SU-DHL-6 (cell line): ENCODE results near the gene GHR.

Experiments
- H2AFZ ChIP-seq: fragments of 200-600 bp; sonication (generic); 2 replicates; pipeline ENCODE4 v1.6.1; 2014; ENCODE audit warnings: low read depth, mild to moderate bottlenecking, moderate library complexity, mixed read lengths, antibody characterized with exemption, low read length; ENCODE audit not compliant: severe bottlenecking
- H3F3A ChIP-seq: fragments of 200-600 bp; shearing (Covaris generic); 2 replicates; pipeline ENCODE4 v1.6.0; 2016; ENCODE audit warnings: antibody characterized with exemption, mild to moderate bottlenecking; ENCODE audit not compliant: insufficient read depth
- H3K27ac ChIP-seq: fragments of 200-600 bp; sonication (generic); 2 replicates; pipeline ENCODE4 v1.5.1; 2016; ENCODE audit warnings: low read depth, mild to moderate bottlenecking, low read length, moderate library complexity, mixed read lengths
- H3K27me3 ChIP-seq: fragments of 200-600 bp; sonication (generic), shearing (Covaris generic); 2 replicates; pipeline ENCODE4 v1.6.0; 2014; ENCODE audit warnings: mild to moderate bottlenecking, low read length
- H3K36me3 ChIP-seq: fragments of 200-600 bp; sonication (generic); 2 replicates; pipeline ENCODE4 v1.6.1; 2014; ENCODE audit warnings: mild to moderate bottlenecking, low read length, mixed read lengths
- H3K4me2 ChIP-seq: fragments of 300-600, 200-600 bp; shearing (Covaris generic), sonication (generic); 2 replicates; pipeline ENCODE4 v1.6.0; 2014; ENCODE audit warnings: low read length, low read depth, mild to moderate bottlenecking; ENCODE audit not compliant: poor library complexity, severe bottlenecking
- H3K4me3 ChIP-seq: fragments of 200-600 bp; sonication (generic); 2 replicates; pipeline ENCODE4 v1.5.1; 2014; ENCODE audit warnings: antibody characterized with exemption, low read length, mild to moderate bottlenecking, mixed read lengths; ENCODE audit not compliant: insufficient read depth, poor library complexity, severe bottlenecking
- H3K79me2 ChIP-seq: fragments of 200-600 bp; sonication (generic); 2 replicates; pipeline ENCODE4 v1.6.1; 2014; ENCODE audit warnings: mild to moderate bottlenecking, low read length, moderate library complexity; ENCODE audit not compliant: insufficient read depth
- H3K9ac ChIP-seq: fragments of 200-600 bp; sonication (generic); 2 replicates; pipeline ENCODE4 v1.7.0; 2014; ENCODE audit warnings: mild to moderate bottlenecking, low read length
- H3K9me2 ChIP-seq: fragments of 200-600 bp; sonication (generic); replicated peaks from 2 replicates; pipeline ENCODE4 v1.6.1; 2014; ENCODE audit warnings: low read length; ENCODE audit not compliant: insufficient read depth
- H3K9me3 ChIP-seq: fragments of 200-600 bp; sonication (generic); 2 replicates; pipeline ENCODE4 v1.6.1; 2014; ENCODE audit warnings: low read length, mixed read lengths; ENCODE audit not compliant: insufficient read depth
- H4K20me1 ChIP-seq: fragments of 200-600 bp; sonication (generic); 2 replicates; pipeline ENCODE4 v1.6.1; 2014; ENCODE audit warnings: low read depth, mild to moderate bottlenecking, antibody characterized with exemption, low read length, moderate library complexity, mixed read lengths
- EZH2phosphoT487 ChIP-seq: fragments of 200-600 bp; sonication (generic), shearing (Covaris generic); conservative IDR thresholded peaks from 2 replicates; pipeline ENCODE4 v1.6.1; 2018; ENCODE audit warnings: mild to moderate bottlenecking, antibody characterized with exemption, low read length, moderate library complexity, mixed read lengths
- TF ChIP-seq, protein P1 (sequence below): fragments of 200-600 bp; sonication (generic); IDR thresholded peaks from one replicate; pipeline ENCODE4 v1.5.1; 2017; ENCODE audit warnings: antibody characterized with exemption, mild to moderate bottlenecking, low read length, moderate library complexity; ENCODE audit not compliant: insufficient read depth, poor library complexity, severe bottlenecking

The GHR gene

DNA sequence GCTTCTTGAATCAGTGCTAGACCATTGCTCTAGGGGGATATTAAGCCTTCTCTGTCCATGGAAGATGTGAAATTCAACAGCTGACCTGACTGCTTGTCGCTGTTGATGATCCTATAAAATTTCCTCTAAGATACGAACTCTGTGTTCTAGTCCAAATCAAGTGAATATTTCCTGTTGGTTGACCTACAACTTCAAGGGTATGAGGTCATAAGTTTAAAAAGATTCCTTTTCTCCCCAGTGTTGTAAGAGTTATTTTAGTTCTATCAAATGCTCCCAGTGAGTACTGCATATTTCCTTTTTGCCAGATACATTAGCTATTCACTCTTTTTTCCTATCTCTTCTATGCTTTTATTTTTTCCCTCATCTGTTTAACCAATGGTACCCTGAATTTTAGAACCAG is 230.5 kb downstream of the GHR start:
- Histone ChIP-seq H3K27me3 (no peaks in the 10 kb centered on the region), H3K4me3 (no peak overlapping the region), H3K27ac (no peak overlapping the region), H3K9me3 (no peaks in the 10 kb centered on the region), H3K4me2 (no peak overlapping the region), H3K79me2 (no peaks in the 10 kb centered on the region), H4K20me1 (no peaks in the 10 kb centered on the region), H3F3A (no peaks in the 10 kb centered on the region), H3K9ac (no peak overlapping the region), H2AFZ (no peak overlapping the region), H3K36me3 (no peaks in the 10 kb centered on the region), H3K9me2 (no peaks in the 10 kb centered on the region)
- TF ChIP-seq EZH2phosphoT487: no peak
- TF ChIP-seq, protein P1, sequence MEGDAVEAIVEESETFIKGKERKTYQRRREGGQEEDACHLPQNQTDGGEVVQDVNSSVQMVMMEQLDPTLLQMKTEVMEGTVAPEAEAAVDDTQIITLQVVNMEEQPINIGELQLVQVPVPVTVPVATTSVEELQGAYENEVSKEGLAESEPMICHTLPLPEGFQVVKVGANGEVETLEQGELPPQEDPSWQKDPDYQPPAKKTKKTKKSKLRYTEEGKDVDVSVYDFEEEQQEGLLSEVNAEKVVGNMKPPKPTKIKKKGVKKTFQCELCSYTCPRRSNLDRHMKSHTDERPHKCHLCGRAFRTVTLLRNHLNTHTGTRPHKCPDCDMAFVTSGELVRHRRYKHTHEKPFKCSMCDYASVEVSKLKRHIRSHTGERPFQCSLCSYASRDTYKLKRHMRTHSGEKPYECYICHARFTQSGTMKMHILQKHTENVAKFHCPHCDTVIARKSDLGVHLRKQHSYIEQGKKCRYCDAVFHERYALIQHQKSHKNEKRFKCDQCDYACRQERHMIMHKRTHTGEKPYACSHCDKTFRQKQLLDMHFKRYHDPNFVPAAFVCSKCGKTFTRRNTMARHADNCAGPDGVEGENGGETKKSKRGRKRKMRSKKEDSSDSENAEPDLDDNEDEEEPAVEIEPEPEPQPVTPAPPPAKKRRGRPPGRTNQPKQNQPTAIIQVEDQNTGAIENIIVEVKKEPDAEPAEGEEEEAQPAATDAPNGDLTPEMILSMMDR: no peak

DNA sequence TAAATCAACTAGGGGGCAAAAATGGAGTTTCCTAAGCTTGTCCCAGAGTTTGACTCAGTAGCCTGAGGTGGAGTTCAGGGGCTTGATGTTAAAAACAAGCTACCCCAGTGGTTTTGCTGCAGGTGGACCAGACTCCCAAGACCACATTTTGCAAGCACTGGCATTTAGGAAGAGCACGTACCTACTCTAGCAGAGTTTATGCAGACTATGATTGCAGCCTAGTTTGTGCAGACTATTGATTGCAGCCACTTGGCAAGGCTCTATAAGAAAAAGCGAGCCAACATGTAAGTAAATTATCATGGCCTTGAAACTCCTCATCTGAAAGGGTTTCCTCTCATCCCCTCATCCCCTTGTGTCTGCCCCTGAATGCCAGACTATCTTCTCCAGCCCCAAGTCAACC is 231.4 kb downstream of the GHR start:
- Histone ChIP-seq H3K27me3 (no peaks in the 10 kb centered on the region), H3K9me2 (no peaks in the 10 kb centered on the region), H3K79me2 (no peaks in the 10 kb centered on the region), H3K9me3 (no peaks in the 10 kb centered on the region), H3K9ac (no peak overlapping the region), H3K36me3 (no peaks in the 10 kb centered on the region), H3K4me2 (no peak overlapping the region), H3K4me3 (no peak overlapping the region), H3F3A (no peaks in the 10 kb centered on the region), H2AFZ (no peak overlapping the region), H3K27ac (no peak overlapping the region), H4K20me1 (no peaks in the 10 kb centered on the region)
- no peak for TF ChIP-seq EZH2phosphoT487
- TF ChIP-seq, protein P1: no peak

DNA sequence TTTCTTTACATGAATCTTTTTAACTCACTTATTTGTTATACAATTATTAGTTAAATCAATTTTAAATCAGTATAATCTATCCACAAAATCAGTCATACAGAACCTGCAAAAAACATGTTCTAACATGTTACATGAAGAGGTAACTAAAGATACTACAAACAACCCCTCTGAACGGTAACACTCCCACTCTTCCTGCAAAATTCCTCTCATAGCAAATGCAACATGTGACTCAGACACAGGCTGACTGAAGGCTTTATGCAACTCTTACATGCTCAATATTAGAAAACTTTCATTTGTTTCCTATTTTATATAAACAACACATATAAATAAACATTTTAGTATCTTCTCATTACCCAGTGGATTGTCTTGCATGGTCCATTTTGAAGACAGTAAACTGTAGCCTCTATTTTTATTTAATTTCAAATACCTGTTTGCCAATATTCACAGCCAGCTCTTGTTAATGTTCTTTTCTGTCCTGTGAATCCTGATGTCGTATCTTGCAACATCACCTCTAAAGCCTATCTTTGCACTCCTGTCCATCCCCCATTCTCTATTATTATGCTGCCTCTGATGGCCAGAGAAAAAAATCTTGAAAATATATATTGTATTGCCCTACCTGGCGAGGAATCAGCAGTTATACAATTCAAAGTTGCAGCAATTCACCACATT is 232.9 kb downstream of the GHR start:
- H3K79me2 ChIP-seq: no peaks in the 10 kb centered on the region
- H4K20me1 ChIP-seq: no peaks in the 10 kb centered on the region
- H3K9me2 ChIP-seq: no peaks in the 10 kb centered on the region
- H3K27ac ChIP-seq: no peak overlapping the region
- no peaks in the 10 kb centered on the region for H3K27me3 ChIP-seq
- H3F3A ChIP-seq: no peaks in the 10 kb centered on the region
- no peak overlapping the region for H3K4me2 ChIP-seq
- no peaks in the 10 kb centered on the region for H3K36me3 ChIP-seq
- no peak overlapping the region for H3K9ac ChIP-seq
- no peaks in the 10 kb centered on the region for H3K9me3 ChIP-seq
- no peak overlapping the region for H2AFZ ChIP-seq
- TF ChIP-seq, protein P1: no peak
- TF ChIP-seq EZH2phosphoT487: no peak
- H3K4me3 ChIP-seq: no peak overlapping the region
